ENCODE measurements around the gene PRDM5.

DNA sequence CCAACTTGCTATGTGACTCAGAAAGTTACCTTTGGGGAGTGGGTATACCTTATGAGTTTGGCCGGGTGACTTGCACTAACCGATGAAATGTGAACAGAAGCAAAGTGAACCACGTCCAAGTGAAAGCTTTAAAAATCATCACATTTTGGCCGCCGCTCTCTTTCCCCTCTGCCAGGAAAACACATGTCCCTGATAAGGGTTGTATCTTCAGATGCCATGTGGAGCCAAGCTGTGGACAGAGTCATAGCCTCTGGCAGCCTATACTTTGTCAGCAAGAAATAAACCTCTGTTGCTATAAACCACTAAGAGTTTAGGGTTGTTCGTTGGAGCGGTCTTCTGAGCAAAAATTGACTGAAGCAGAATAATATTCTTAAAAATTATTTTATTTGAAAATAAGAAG, 92.3 kb downstream of the PRDM5 start:
- TF ChIP-seq, protein P1, sequence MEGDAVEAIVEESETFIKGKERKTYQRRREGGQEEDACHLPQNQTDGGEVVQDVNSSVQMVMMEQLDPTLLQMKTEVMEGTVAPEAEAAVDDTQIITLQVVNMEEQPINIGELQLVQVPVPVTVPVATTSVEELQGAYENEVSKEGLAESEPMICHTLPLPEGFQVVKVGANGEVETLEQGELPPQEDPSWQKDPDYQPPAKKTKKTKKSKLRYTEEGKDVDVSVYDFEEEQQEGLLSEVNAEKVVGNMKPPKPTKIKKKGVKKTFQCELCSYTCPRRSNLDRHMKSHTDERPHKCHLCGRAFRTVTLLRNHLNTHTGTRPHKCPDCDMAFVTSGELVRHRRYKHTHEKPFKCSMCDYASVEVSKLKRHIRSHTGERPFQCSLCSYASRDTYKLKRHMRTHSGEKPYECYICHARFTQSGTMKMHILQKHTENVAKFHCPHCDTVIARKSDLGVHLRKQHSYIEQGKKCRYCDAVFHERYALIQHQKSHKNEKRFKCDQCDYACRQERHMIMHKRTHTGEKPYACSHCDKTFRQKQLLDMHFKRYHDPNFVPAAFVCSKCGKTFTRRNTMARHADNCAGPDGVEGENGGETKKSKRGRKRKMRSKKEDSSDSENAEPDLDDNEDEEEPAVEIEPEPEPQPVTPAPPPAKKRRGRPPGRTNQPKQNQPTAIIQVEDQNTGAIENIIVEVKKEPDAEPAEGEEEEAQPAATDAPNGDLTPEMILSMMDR (IDR thresholded peaks at IDR 0.05): no peak
- TF ChIP-seq ZFX (IDR thresholded peaks at IDR 0.05; ENCODE audit: borderline replicate concordance): no peak

All from 22Rv1 (cell line).